Neural cell (in vitro differentiated cells): Measurements from ENCODE around the gene RSU1. TPM values are rescaled to one million over a fixed set of nuclear protein-coding genes. Genes with fewer than 3 reads are reported as not detected.

Experiments used
- H2AFZ ChIP-seq: fragments of 200-600, 300-800 bp; sonication (generic), shearing (Covaris generic); 2 replicates; pipeline ENCODE4 v1.6.0; 2014; ENCODE audit warnings: low read depth, mild to moderate bottlenecking, antibody characterized with exemption, low read length, moderate library complexity
- H3F3A ChIP-seq: fragments of 200-600 bp; shearing (Covaris generic); 2 replicates; pipeline ENCODE4 v1.6.1; 2016; ENCODE audit warnings: mild to moderate bottlenecking, moderate library complexity, mixed read lengths, antibody characterized with exemption, low read length; ENCODE audit not compliant: insufficient read depth, poor library complexity, severe bottlenecking
- H3K27ac ChIP-seq: fragments of 200-600, 300-800 bp; sonication (generic), shearing (Covaris generic); 2 replicates; pipeline ENCODE4 v1.5.1; 2014; ENCODE audit warnings: mild to moderate bottlenecking, low read length, moderate library complexity
- H3K27me3 ChIP-seq: fragments of 300-800, 200-600 bp; sonication (generic), shearing (Covaris generic); 2 replicates; pipeline ENCODE4 v1.6.0; 2014; ENCODE audit warnings: mild to moderate bottlenecking, low read depth, low read length, moderate library complexity; ENCODE audit not compliant: insufficient read depth
- H3K36me3 ChIP-seq: fragments of 300-800, 200-600 bp; sonication (generic), shearing (Covaris generic); 2 replicates; pipeline ENCODE4 v1.5.1; 2014; ENCODE audit warnings: mild to moderate bottlenecking, antibody characterized with exemption, low read length, moderate library complexity; ENCODE audit not compliant: insufficient read depth
- H3K4me2 ChIP-seq: fragments of 300-800, 200-600 bp; sonication (generic), shearing (Covaris generic); 2 replicates; pipeline ENCODE4 v1.6.0; 2014; ENCODE audit warnings: mild to moderate bottlenecking, low read length
- H3K4me3 ChIP-seq: fragments of 300-800, 200-600 bp; sonication (generic), shearing (Covaris generic); 2 replicates; pipeline ENCODE4 v1.5.1; 2014; ENCODE audit warnings: mild to moderate bottlenecking, low read length, moderate library complexity
- H3K79me2 ChIP-seq: fragments of 200-600 bp; shearing (Covaris generic); replicated peaks from 2 replicates; pipeline ENCODE4 v1.6.0; 2014; ENCODE audit warnings: mild to moderate bottlenecking, low read length, moderate library complexity; ENCODE audit not compliant: insufficient read depth
- H3K9ac ChIP-seq: fragments of 300-800, 200-600 bp; sonication (generic), shearing (Covaris generic); 2 replicates; pipeline ENCODE4 v1.6.1; 2016; ENCODE audit warnings: mild to moderate bottlenecking, low read length, mixed read lengths
- H3K9me2 ChIP-seq: fragments of 200-600 bp; shearing (Covaris generic); 2 replicates; pipeline ENCODE4 v1.6.1; 2016; ENCODE audit warnings: mild to moderate bottlenecking, low read length, mixed read lengths; ENCODE audit not compliant: insufficient read depth
- H3K9me3 ChIP-seq: fragments of 200-600, 300-800 bp; sonication (generic), shearing (Covaris generic); 2 replicates; pipeline ENCODE4 v1.6.1; 2016; ENCODE audit warnings: mild to moderate bottlenecking, mixed run types, low read length, moderate library complexity, mixed read lengths
- H4K20me1 ChIP-seq: fragments of 200-600 bp; shearing (Covaris generic); 2 replicates; pipeline ENCODE4 v1.6.1; 2016; ENCODE audit warnings: mild to moderate bottlenecking, mixed run types; ENCODE audit not compliant: insufficient read depth
- EP300 ChIP-seq: fragments of 450-650 bp; conservative IDR thresholded peaks from 2 replicates; pipeline ENCODE4 v1.6.1; 2014; ENCODE audit warnings: antibody characterized with exemption, mild to moderate bottlenecking, moderate library complexity; ENCODE audit not compliant: poor library complexity, severe bottlenecking
- EZH2 ChIP-seq: fragments of 200-600, 300-800 bp; shearing (Covaris generic), sonication (generic); IDR thresholded peaks from 2 replicates; pipeline ENCODE4 v1.6.1; 2014; ENCODE audit warnings: antibody characterized with exemption, low read length, borderline replicate concordance, mild to moderate bottlenecking; ENCODE audit not compliant: insufficient read depth, poor library complexity, severe bottlenecking
- MXI1 ChIP-seq: fragments of 450-650 bp; conservative IDR thresholded peaks from 2 replicates; pipeline ENCODE4 v1.6.1; 2014; ENCODE audit warnings: antibody characterized with exemption, mild to moderate bottlenecking; ENCODE audit not compliant: poor library complexity, severe bottlenecking
- POLR2AphosphoS5 ChIP-seq: IDR thresholded peaks from 2 replicates; pipeline ENCODE4 v1.6.1; 2012
- RAD21 ChIP-seq: fragments of 450-650 bp; conservative IDR thresholded peaks from 2 replicates; pipeline ENCODE4 v1.6.1; 2014; ENCODE audit warnings: antibody characterized with exemption, mild to moderate bottlenecking, moderate library complexity
- SMC3 ChIP-seq: fragments of 450-650 bp; conservative IDR thresholded peaks from 2 replicates; pipeline ENCODE4 v1.6.1; 2014; ENCODE audit warnings: antibody characterized with exemption, mild to moderate bottlenecking, moderate library complexity; ENCODE audit not compliant: poor library complexity
- TAF1 ChIP-seq: IDR thresholded peaks from 2 replicates; pipeline ENCODE4 v1.6.1; 2012; ENCODE audit warnings: low read depth
- polyA plus RNA-seq: library from polyadenylated mRNA; depleted of rRNA; stranded (reverse); fragments of >200 nt; gene quantifications from 2 replicates; pipeline ENCODE4 v1.2.3, GENCODE V29; 2014
- TF ChIP-seq, protein P1 (sequence below): IDR thresholded peaks from 2 replicates; pipeline ENCODE4 v1.6.1; 2012; ENCODE audit warnings: borderline replicate concordance
- TF ChIP-seq, protein P2 (sequence below): fragments of 450-650 bp; IDR thresholded peaks from 2 replicates; pipeline ENCODE4 v1.5.1; 2014; ENCODE audit warnings: antibody characterized with exemption, mild to moderate bottlenecking, moderate library complexity; ENCODE audit not compliant: poor library complexity, severe bottlenecking

RSU1 gene
- polyA plus RNA-seq, 1 donor from 2014 or later: 18.7 TPM

DNA sequence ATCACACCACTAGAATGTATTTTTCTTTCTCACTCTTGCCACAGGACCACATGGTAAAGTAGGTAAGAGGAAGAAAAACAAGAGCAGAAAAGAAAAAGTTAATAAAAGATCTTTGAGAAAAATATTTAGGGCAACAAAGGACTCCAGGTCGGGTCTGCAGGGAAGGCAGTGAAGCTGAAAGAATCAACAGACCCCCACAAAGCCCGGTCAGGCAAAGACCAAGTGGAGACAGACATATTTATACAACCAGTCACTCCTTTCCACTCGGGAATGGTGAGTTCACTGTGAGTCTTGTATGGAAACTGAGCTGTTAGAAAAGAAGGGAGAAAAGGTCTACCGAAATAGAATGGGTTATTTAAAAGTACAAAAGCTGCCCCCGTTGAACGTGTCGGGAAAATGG, 28.0 kb downstream of the RSU1 start:
- Histone ChIP-seq H3K4me3 (no peak overlapping the region), H2AFZ (no peak overlapping the region), H3K9me3 (peaks cover 5% of the 10 kb centered on the region), H3F3A (no peaks in the 10 kb centered on the region), H4K20me1 (no peaks in the 10 kb centered on the region), H3K27me3 (no peaks in the 10 kb centered on the region), H3K27ac (no peak overlapping the region), H3K4me2 (no peak overlapping the region), H3K9me2 (no peaks in the 10 kb centered on the region), H3K36me3 (no peaks in the 10 kb centered on the region), H3K79me2 (no peaks in the 10 kb centered on the region), H3K9ac (no peak overlapping the region)
- TF ChIP-seq POLR2AphosphoS5: no peak
- TF ChIP-seq, protein P1, sequence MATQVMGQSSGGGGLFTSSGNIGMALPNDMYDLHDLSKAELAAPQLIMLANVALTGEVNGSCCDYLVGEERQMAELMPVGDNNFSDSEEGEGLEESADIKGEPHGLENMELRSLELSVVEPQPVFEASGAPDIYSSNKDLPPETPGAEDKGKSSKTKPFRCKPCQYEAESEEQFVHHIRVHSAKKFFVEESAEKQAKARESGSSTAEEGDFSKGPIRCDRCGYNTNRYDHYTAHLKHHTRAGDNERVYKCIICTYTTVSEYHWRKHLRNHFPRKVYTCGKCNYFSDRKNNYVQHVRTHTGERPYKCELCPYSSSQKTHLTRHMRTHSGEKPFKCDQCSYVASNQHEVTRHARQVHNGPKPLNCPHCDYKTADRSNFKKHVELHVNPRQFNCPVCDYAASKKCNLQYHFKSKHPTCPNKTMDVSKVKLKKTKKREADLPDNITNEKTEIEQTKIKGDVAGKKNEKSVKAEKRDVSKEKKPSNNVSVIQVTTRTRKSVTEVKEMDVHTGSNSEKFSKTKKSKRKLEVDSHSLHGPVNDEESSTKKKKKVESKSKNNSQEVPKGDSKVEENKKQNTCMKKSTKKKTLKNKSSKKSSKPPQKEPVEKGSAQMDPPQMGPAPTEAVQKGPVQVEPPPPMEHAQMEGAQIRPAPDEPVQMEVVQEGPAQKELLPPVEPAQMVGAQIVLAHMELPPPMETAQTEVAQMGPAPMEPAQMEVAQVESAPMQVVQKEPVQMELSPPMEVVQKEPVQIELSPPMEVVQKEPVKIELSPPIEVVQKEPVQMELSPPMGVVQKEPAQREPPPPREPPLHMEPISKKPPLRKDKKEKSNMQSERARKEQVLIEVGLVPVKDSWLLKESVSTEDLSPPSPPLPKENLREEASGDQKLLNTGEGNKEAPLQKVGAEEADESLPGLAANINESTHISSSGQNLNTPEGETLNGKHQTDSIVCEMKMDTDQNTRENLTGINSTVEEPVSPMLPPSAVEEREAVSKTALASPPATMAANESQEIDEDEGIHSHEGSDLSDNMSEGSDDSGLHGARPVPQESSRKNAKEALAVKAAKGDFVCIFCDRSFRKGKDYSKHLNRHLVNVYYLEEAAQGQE: no peak
- no peak for TF ChIP-seq EZH2
- no peak for TF ChIP-seq SMC3
- TF ChIP-seq RAD21: no peak
- TF ChIP-seq, protein P2, sequence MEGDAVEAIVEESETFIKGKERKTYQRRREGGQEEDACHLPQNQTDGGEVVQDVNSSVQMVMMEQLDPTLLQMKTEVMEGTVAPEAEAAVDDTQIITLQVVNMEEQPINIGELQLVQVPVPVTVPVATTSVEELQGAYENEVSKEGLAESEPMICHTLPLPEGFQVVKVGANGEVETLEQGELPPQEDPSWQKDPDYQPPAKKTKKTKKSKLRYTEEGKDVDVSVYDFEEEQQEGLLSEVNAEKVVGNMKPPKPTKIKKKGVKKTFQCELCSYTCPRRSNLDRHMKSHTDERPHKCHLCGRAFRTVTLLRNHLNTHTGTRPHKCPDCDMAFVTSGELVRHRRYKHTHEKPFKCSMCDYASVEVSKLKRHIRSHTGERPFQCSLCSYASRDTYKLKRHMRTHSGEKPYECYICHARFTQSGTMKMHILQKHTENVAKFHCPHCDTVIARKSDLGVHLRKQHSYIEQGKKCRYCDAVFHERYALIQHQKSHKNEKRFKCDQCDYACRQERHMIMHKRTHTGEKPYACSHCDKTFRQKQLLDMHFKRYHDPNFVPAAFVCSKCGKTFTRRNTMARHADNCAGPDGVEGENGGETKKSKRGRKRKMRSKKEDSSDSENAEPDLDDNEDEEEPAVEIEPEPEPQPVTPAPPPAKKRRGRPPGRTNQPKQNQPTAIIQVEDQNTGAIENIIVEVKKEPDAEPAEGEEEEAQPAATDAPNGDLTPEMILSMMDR: no peak
- no peak for TF ChIP-seq TAF1
- no peak for TF ChIP-seq EP300
- no peak for TF ChIP-seq MXI1

DNA sequence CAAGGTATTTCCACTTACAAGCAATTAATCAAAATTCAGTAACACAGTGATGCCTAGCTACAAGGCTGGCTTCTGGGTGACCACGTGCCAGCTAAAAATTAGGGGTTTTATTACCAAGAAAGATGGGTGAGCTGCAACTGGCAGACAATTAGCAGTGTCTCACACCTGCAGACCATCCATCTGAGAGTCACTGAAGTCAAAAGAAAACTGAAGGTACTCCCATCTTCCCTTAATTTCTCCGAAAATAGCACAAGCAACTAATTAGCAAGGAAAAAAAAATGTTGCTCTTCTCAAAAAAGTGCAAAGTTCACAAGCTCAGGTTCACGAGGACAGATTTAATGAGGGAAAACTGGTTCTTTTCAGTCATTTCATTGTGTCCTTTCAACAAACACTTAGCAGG, 28.4 kb downstream of the RSU1 start:
- H3K9me3 ChIP-seq: peaks cover 6% of the 10 kb centered on the region
- H3K79me2 ChIP-seq: no peaks in the 10 kb centered on the region

DNA sequence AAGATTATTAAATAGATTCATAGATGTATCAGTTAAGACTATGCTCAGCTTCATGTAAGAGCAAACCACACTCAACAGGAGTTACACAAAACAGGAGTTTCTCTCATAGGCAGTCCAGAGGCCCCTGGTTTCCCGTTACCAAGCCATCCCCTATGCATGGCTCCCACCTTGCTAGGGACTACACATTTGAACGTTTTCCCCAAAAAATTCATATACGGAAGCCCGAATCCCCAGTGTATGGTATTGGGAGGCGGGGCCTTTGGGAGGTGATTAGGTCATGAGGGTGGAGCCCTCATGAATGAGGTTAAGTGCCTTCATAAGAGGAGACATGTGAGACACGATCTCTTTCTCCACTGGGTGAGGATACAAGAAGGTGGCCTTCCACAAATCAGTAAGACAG, 29.1 kb downstream of the RSU1 start:
- no peak overlapping the region for H3K9ac ChIP-seq
- H3K27ac ChIP-seq: no peak overlapping the region
- H3K27me3 ChIP-seq: no peaks in the 10 kb centered on the region
- H3K4me3 ChIP-seq: no peak overlapping the region
- H3K9me2 ChIP-seq: no peaks in the 10 kb centered on the region
- H3K4me2 ChIP-seq: no peak overlapping the region
- H3K79me2 ChIP-seq: no peaks in the 10 kb centered on the region
- TF ChIP-seq MXI1: no peak
- TF ChIP-seq RAD21: no peak
- TF ChIP-seq EP300: no peak
- no peak for TF ChIP-seq POLR2AphosphoS5
- TF ChIP-seq, protein P2: no peak
- TF ChIP-seq EZH2: no peak
- no peak for TF ChIP-seq SMC3
- TF ChIP-seq TAF1: no peak
- TF ChIP-seq, protein P1: no peak
- H3K36me3 ChIP-seq: no peaks in the 10 kb centered on the region
- H3F3A ChIP-seq: no peaks in the 10 kb centered on the region
- no peak overlapping the region for H2AFZ ChIP-seq
- peaks cover 6% of the 10 kb centered on the region for H3K9me3 ChIP-seq
- no peaks in the 10 kb centered on the region for H4K20me1 ChIP-seq

More for the DNA sequence above, 28.4 kb downstream of the RSU1 start:
- no peak overlapping the region for H3K9ac ChIP-seq
- TF ChIP-seq TAF1 (no peak), EP300 (no peak), EZH2 (no peak)
- no peaks in the 10 kb centered on the region for H3K27me3 ChIP-seq
- H3K36me3 ChIP-seq: no peaks in the 10 kb centered on the region
- no peak overlapping the region for H3K4me3 ChIP-seq
- H2AFZ ChIP-seq: no peak overlapping the region
- no peaks in the 10 kb centered on the region for H3F3A ChIP-seq
- H4K20me1 ChIP-seq: no peaks in the 10 kb centered on the region
- no peak overlapping the region for H3K4me2 ChIP-seq
- no peak overlapping the region for H3K27ac ChIP-seq
- H3K9me2 ChIP-seq: no peaks in the 10 kb centered on the region
